ENCODE results near the gene HDAC11. TPM values are rescaled to one million over a fixed set of nuclear protein-coding genes. Genes with fewer than 3 reads are reported as not detected.

Gene HDAC11
- total and polyA plus RNA-seq, 2 of the 13 experiments (the other 11 are each of a cell fraction or from before 2014, with no cell fraction given), result 13.7 to 33.1 TPM

GRCh38 chr3:13470894-13471574 is 9.1 kb upstream of the HDAC11 start (continued):
- TF ChIP-seq MAZ (IDR thresholded peaks at IDR 0.05; ENCODE audit: borderline replicate concordance, low read depth, low read length) (no peak), MAZ (CRISPR knock-in tag; IDR thresholded peaks at IDR 0.05; ENCODE audit: low read depth) (peak; percentile 64), JUND (CRISPR knock-in tag; IDR thresholded peaks at IDR 0.05) (peak; percentile 87), MIXL1 (CRISPR knock-in tag; IDR thresholded peaks at IDR 0.05) (peak; percentile 97), RBFOX2 (IDR thresholded peaks at IDR 0.05; ENCODE audit: low read depth, low read length) (peak; percentile 45; the same call in 1 of the 2 replicates), ZBTB26 (CRISPR knock-in tag; IDR thresholded peaks at IDR 0.05; ENCODE audit: borderline replicate concordance) (no peak; the same call in 1 of the 2 replicates), BCLAF1 (IDR thresholded peaks at IDR 0.05) (no peak), ZBTB4 (CRISPR knock-in tag; IDR thresholded peaks at IDR 0.05; ENCODE audit: borderline replicate concordance) (no peak), KDM5B (CRISPR knock-in tag; IDR thresholded peaks at IDR 0.05; ENCODE audit: borderline replicate concordance) (peak; percentile 78; the same call in 1 of the 2 replicates), NBN (conservative IDR thresholded peaks at IDR 0.05) (no peak), SMC3 (IDR thresholded peaks at IDR 0.05; ENCODE audit: low read length) (0 out of 2 replicates have a peak, but pooled peaks have one; percentile 3), MEF2D (CRISPR knock-in tag; IDR thresholded peaks at IDR 0.05) (peak; percentile 92; the same call in 1 of the 2 replicates), ZNF530 (CRISPR knock-in tag; IDR thresholded peaks at IDR 0.05; ENCODE audit: low read depth) (no peak), ZNF101 (CRISPR knock-in tag; IDR thresholded peaks at IDR 0.05; ENCODE audit: borderline replicate concordance, low read depth) (no peak), MTERF4 (CRISPR knock-in tag; IDR thresholded peaks at IDR 0.05) (no peak; the same call in 1 of the 2 replicates), ADNP (CRISPR knock-in tag; IDR thresholded peaks at IDR 0.05) (peak; percentile 81), ZNF790 (CRISPR knock-in tag; IDR thresholded peaks at IDR 0.05; ENCODE audit: borderline replicate concordance) (peak; percentile 60; the same call in 1 of the 2 replicates), SIX1 (CRISPR knock-in tag; IDR thresholded peaks at IDR 0.05; ENCODE audit: borderline replicate concordance) (peak; percentile 90; the same call in 1 of the 2 replicates), FOSL2 (CRISPR knock-in tag; IDR thresholded peaks at IDR 0.05) (peak; percentile 89), SNAPC2 (CRISPR knock-in tag; IDR thresholded peaks at IDR 0.05) (peak; percentile 71; the same call in 1 of the 2 replicates), BCL6 (CRISPR knock-in tag; IDR thresholded peaks at IDR 0.05) (peak; percentile 67)

Measured in HepG2 (cell line).